Measurements from ENCODE around the gene HAS3. TPM values are rescaled to one million over a fixed set of nuclear protein-coding genes. Genes with fewer than 3 reads are reported as not detected.
A peak's percentile ranks its signal among the peaks of the same experiment; 100 is the strongest.

HAS3 gene
- polyA plus RNA-seq, 1 donor (not counting 4 experiments of a cell fraction or from before 2014, with no cell fraction given) = 132 TPM

DNA sequence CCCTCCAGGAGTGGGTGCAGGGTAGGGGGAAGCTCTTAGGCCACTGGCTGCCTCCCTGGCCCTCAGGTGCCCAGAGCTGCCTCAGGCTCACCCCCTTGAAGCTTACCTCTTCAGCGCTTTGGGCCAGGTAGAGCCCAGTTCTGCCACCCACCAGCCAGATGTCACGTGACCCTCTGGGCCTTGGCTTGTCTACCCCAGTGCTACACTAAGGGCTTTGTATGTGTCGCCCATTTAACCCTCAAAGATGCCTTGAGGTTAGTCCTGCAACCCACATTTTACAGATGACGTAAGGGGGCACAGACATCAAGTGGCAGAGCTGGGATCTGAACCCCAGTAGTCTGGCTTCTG, 3.4 kb downstream of the HAS3 start:
- H3K4me2 ChIP-seq (ENCODE audit: control insufficient read depth, extremely low read depth, insufficient read depth, low read depth, low read length) = peak overlapping the region; percentile 88

DNA sequence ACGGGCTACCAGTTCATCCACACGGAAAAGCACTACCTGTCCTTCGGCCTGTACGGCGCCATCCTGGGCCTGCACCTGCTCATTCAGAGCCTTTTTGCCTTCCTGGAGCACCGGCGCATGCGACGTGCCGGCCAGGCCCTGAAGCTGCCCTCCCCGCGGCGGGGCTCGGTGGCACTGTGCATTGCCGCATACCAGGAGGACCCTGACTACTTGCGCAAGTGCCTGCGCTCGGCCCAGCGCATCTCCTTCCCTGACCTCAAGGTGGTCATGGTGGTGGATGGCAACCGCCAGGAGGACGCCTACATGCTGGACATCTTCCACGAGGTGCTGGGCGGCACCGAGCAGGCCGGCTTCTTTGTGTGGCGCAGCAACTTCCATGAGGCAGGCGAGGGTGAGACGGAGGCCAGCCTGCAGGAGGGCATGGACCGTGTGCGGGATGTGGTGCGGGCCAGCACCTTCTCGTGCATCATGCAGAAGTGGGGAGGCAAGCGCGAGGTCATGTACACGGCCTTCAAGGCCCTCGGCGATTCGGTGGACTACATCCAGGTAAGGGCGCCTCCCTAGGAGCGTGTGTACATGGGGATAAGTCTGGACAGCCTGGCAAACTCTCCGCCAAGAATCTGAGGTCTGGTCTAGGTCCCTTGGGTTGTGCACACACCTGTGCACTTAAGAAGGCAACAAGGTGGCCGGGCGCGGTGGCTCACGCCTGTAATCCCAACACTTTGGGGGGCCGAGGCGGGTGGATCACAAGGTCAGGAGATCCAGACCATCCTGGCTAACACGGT, 4.2 kb downstream of the HAS3 start:
- peaks cover 3% of the 10 kb centered on the region for H3K9me1 ChIP-seq (ENCODE audit: control insufficient read depth, extremely low read depth, insufficient read depth, low read length)
- TF ChIP-seq, protein P1, sequence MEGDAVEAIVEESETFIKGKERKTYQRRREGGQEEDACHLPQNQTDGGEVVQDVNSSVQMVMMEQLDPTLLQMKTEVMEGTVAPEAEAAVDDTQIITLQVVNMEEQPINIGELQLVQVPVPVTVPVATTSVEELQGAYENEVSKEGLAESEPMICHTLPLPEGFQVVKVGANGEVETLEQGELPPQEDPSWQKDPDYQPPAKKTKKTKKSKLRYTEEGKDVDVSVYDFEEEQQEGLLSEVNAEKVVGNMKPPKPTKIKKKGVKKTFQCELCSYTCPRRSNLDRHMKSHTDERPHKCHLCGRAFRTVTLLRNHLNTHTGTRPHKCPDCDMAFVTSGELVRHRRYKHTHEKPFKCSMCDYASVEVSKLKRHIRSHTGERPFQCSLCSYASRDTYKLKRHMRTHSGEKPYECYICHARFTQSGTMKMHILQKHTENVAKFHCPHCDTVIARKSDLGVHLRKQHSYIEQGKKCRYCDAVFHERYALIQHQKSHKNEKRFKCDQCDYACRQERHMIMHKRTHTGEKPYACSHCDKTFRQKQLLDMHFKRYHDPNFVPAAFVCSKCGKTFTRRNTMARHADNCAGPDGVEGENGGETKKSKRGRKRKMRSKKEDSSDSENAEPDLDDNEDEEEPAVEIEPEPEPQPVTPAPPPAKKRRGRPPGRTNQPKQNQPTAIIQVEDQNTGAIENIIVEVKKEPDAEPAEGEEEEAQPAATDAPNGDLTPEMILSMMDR (optimal IDR thresholded peaks at IDR 0.05 in 1 of 3, IDR thresholded peaks at IDR 0.05 in 1 of 3, conservative IDR thresholded peaks at IDR 0.05 in 1 of 3; ENCODE audit: extremely low read depth in 1 of 3, insufficient read depth in 2 of 3, low read length in 3 of 3) = no peak
- H3K4me1 ChIP-seq (ENCODE audit: control insufficient read depth, extremely low read depth, insufficient read depth, low read length) = peaks cover 29% of the 10 kb centered on the region
- H3K36me3 ChIP-seq (ENCODE audit: control insufficient read depth in 2 of 2, extremely low read depth in 1 of 2, insufficient read depth in 2 of 2, low read length in 2 of 2) = peaks cover 47 to 49% of the 10 kb centered on the region in 2 experiments
- H4K20me1 ChIP-seq (ENCODE audit: control insufficient read depth, extremely low read depth, insufficient read depth, low read length) = peaks cover 32% of the 10 kb centered on the region
- H2AFZ ChIP-seq (ENCODE audit: control insufficient read depth, low read length) = no peak overlapping the region
- no peak overlapping the region for H3K27ac ChIP-seq (ENCODE audit: control insufficient read depth, insufficient read depth, low read length)
- H3K27me3 ChIP-seq (ENCODE audit: control insufficient read depth, extremely low read depth, insufficient read depth, low read length) = no peaks in the 10 kb centered on the region
- no peak overlapping the region for H3K4me3 ChIP-seq (ENCODE audit: control insufficient read depth in 2 of 3, extremely low read depth in 1 of 3, insufficient read depth in 2 of 3, low read depth in 1 of 3, low read length in 3 of 3)
- H3K79me2 ChIP-seq (ENCODE audit: control insufficient read depth, insufficient read depth, low read length) = peaks cover 78% of the 10 kb centered on the region
- no peak overlapping the region for H3K9ac ChIP-seq (ENCODE audit: control insufficient read depth, extremely low read depth, insufficient read depth, low read length)
- DNase-seq (ENCODE audit: low read depth, low spot score) (no peak), FAIRE-seq (no peak)
- no peaks in the 10 kb centered on the region for H3K9me3 ChIP-seq (ENCODE audit: control insufficient read depth, low read depth, low read length)
- dilution Hi-C loops (cut with MboI; ENCODE audit: extremely low pct_ligation_motif_present, low sequenced_read_pairs) = no loop called here
- no peak overlapping the region for H3K4me2 ChIP-seq (ENCODE audit: control insufficient read depth, extremely low read depth, insufficient read depth, low read depth, low read length)

More for the DNA sequence above, 3.4 kb downstream of the HAS3 start:
- no peaks in the 10 kb centered on the region for H3K27me3 ChIP-seq (ENCODE audit: control insufficient read depth, extremely low read depth, insufficient read depth, low read length)
- H3K4me1 ChIP-seq (ENCODE audit: control insufficient read depth, extremely low read depth, insufficient read depth, low read length) = peaks cover 29% of the 10 kb centered on the region
- peaks cover 41 to 42% of the 10 kb centered on the region in 2 experiments for H3K36me3 ChIP-seq (ENCODE audit: control insufficient read depth in 2 of 2, extremely low read depth in 1 of 2, insufficient read depth in 2 of 2, low read length in 2 of 2)
- peaks cover 3% of the 10 kb centered on the region for H3K9me1 ChIP-seq (ENCODE audit: control insufficient read depth, extremely low read depth, insufficient read depth, low read length)
- TF ChIP-seq, protein P1 (optimal IDR thresholded peaks at IDR 0.05 in 1 of 3, IDR thresholded peaks at IDR 0.05 in 1 of 3, conservative IDR thresholded peaks at IDR 0.05 in 1 of 3; ENCODE audit: extremely low read depth in 1 of 3, insufficient read depth in 2 of 3, low read length in 3 of 3) = no peak
- TF ChIP-seq EZH2 (IDR thresholded peaks at IDR 0.05; ENCODE audit: low read length) = no peak
- peak overlapping the region; percentile 13 for H3K9ac ChIP-seq (ENCODE audit: control insufficient read depth, extremely low read depth, insufficient read depth, low read length)
- peak overlapping the region in 1 of 3 experiments; percentile 97 for H3K4me3 ChIP-seq (ENCODE audit: control insufficient read depth in 2 of 3, extremely low read depth in 1 of 3, insufficient read depth in 2 of 3, low read depth in 1 of 3, low read length in 3 of 3)
- H2AFZ ChIP-seq (ENCODE audit: control insufficient read depth, low read length) = no peak overlapping the region
- DNase-seq (ENCODE audit: low read depth, low spot score) (no peak), FAIRE-seq (no peak)
- no peaks in the 10 kb centered on the region for H3K9me3 ChIP-seq (ENCODE audit: control insufficient read depth, low read depth, low read length)
- peaks cover 72% of the 10 kb centered on the region for H3K79me2 ChIP-seq (ENCODE audit: control insufficient read depth, insufficient read depth, low read length)
- dilution Hi-C loops (cut with MboI; ENCODE audit: extremely low pct_ligation_motif_present, low sequenced_read_pairs) = no loop called here
- no peak overlapping the region for H3K27ac ChIP-seq (ENCODE audit: control insufficient read depth, insufficient read depth, low read length)
- peaks cover 30% of the 10 kb centered on the region for H4K20me1 ChIP-seq (ENCODE audit: control insufficient read depth, extremely low read depth, insufficient read depth, low read length)
